ENCODE results near the gene TRIM28. TPM values are rescaled to one million over a fixed set of nuclear protein-coding genes. Genes with fewer than 3 reads are reported as not detected.

TRIM28 gene
- total RNA-seq, 4 donors from 2014 or later: 164 to 281 (median 196) TPM

- Histone ChIP-seq H3K27me3 (no peaks in the 10 kb centered on the region), H3K27ac (peak overlapping the region; percentile 93 to 100 (median 99)), H3K36me3 (peaks cover 0 to 16% (median 0%) of the 10 kb centered on the region in 3 donors), H3K9me3 (no peaks in the 10 kb centered on the region), H3K4me3 (peak overlapping the region in 2 of 4 donors; percentile 80 to 84), H3K4me1 (peaks cover 4 to 60% (median 35%) of the 10 kb centered on the region in 4 donors)
- TF ChIP-seq CTCF (IDR thresholded peaks at IDR 0.05) (no peak), POLR2A (IDR thresholded peaks at IDR 0.05) (no peak)
- DNase-seq: no peak
These were observed 16.4 kb downstream of the TRIM28 start for GRCh38 chr19:58560007-58560887.

- H3K27ac ChIP-seq: no peak overlapping the region
- no peak for DNase-seq
- no peaks in the 10 kb centered on the region for H3K9me3 ChIP-seq
- H3K4me3 ChIP-seq: no peak overlapping the region
- H3K27me3 ChIP-seq: no peaks in the 10 kb centered on the region
- H3K36me3 ChIP-seq: peaks cover 0 to 12% (median 0%) of the 10 kb centered on the region in 3 donors
- H3K4me1 ChIP-seq: peaks cover 4 to 53% (median 32%) of the 10 kb centered on the region in 4 donors
- TF ChIP-seq POLR2A (IDR thresholded peaks at IDR 0.05): no peak
- no peak for TF ChIP-seq CTCF (IDR thresholded peaks at IDR 0.05)
These were observed 17.1 kb downstream of the TRIM28 start for GRCh38 chr19:58560921-58561320.

GRCh38 chr19:58561373-58562121 lies 17.7 kb downstream of the TRIM28 start:
- Histone ChIP-seq H3K36me3 (peaks cover 0 to 6% (median 0%) of the 10 kb centered on the region in 3 donors), H3K4me3 (peak overlapping the region in 3 of 4 donors; percentile 51 to 54 (median 51)), H3K4me1 (peaks cover 4 to 47% (median 32%) of the 10 kb centered on the region in 4 donors), H3K27me3 (no peaks in the 10 kb centered on the region), H3K9me3 (no peaks in the 10 kb centered on the region), H3K27ac (peak overlapping the region in 1 of 4 donors; percentile 43)
- no peak for DNase-seq
- TF ChIP-seq POLR2A (IDR thresholded peaks at IDR 0.05) (no peak), CTCF (IDR thresholded peaks at IDR 0.05) (no peak)

GRCh38 chr19:58562122-58563033 lies 18.5 kb downstream of the TRIM28 start:
- H3K9me3 ChIP-seq: no peaks in the 10 kb centered on the region
- H3K4me1 ChIP-seq: peaks cover 4 to 38% (median 26%) of the 10 kb centered on the region in 4 donors
- DNase-seq: peak in 2 of 3 donors; percentile 64 to 65
- H3K36me3 ChIP-seq: no peaks in the 10 kb centered on the region
- no peaks in the 10 kb centered on the region for H3K27me3 ChIP-seq
- H3K4me3 ChIP-seq: peak overlapping the region; percentile 40 to 54 (median 51)
- TF ChIP-seq POLR2A (IDR thresholded peaks at IDR 0.05) (no peak), CTCF (IDR thresholded peaks at IDR 0.05) (no peak)
- peak overlapping the region; percentile 2 to 72 (median 34) for H3K27ac ChIP-seq
